ENCODE measurements around the gene RYK.

DNA sequence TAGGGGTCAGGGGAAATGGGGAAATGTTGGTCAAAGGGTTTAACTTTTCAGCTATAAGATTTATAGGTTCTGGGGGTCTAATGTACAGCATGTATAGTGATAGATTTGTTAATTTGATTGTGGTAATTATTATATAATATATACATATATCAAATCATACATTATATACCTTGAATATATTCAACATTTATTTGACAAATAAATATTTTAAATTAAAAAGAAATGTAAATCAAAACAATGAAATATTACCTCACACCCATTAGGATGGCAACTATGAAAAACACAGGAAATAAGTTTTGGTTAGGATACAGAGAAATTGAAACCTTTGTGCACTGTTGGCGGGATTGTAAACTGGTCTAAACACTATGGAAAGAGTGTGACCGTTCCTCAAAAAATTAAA, 135.9 kb downstream of the RYK start:
- no peak for TF ChIP-seq MYC (IDR thresholded peaks at IDR 0.05; ENCODE audit: low read depth, low read length)
- TF ChIP-seq CTCF (IDR thresholded peaks at IDR 0.05; ENCODE audit: low read depth, low read length): no peak
- no peak for TF ChIP-seq POLR2A (IDR thresholded peaks at IDR 0.05; ENCODE audit: extremely low read depth, insufficient read length)
- TF ChIP-seq MAX (IDR thresholded peaks at IDR 0.05; ENCODE audit: low read depth, low read length): no peak

Measured in NB4 (cell line).